Panc1 (cell line): ENCODE measurements around the gene ATRNL1. TPM values are rescaled to one million over a fixed set of nuclear protein-coding genes. Genes with fewer than 3 reads are reported as not detected.

Experiments used
- ATAC-seq: fragments of 200-7000 bp; cut with Tn5 transposase; 2 replicates; pipeline ENCODE4 v1.9.1; 2020; ENCODE audit warnings: mild to moderate bottlenecking, moderate library complexity
- BruUV-seq: library from RNA; stranded (reverse); fragments of 400-500 nt; replicated peaks from 2 replicates; lab custom pipeline; 2021; lab: Mats Ljungman, UMichigan
- CTCF ChIA-PET: fragments of 300-600 bp; sonication (Branson Sonifier 250); formaldehyde crosslinking; loops from one replicate; lab custom pipeline; 2022; ENCODE audit warnings: antibody characterized with exemption; lab: Charles Lee
- POLR2A ChIA-PET: fragments of 300-600 bp; sonication (Branson Sonifier 250); formaldehyde crosslinking; loops from one replicate; lab custom pipeline; 2022; ENCODE audit warnings: antibody characterized with exemption; lab: Charles Lee
- DNase-seq: peaks from one replicate; pipeline ENCODE4 v3.0.0-alpha.2; 2010; ENCODE audit warnings: low read depth, low spot score
- H3K27ac ChIP-seq: 2 replicates; pipeline ENCODE4 v1.5.1; 2011; ENCODE audit warnings: mild to moderate bottlenecking, low read length, inconsistent platforms
- H3K27me3 ChIP-seq: fragments of 200-500 bp; sonication (Bioruptor generic); 2 replicates; pipeline ENCODE4 v1.6.0; 2014; ENCODE audit warnings: low read length, inconsistent platforms; ENCODE audit not compliant: control insufficient read depth, insufficient read depth
- H3K36me3 ChIP-seq: fragments of 200-500 bp; sonication (Bioruptor generic); 2 replicates; pipeline ENCODE4 v1.5.1; 2014; ENCODE audit warnings: inconsistent platforms, mild to moderate bottlenecking, low read length, moderate library complexity; ENCODE audit not compliant: control insufficient read depth, insufficient read depth
- H3K4me1 ChIP-seq: 2 replicates; pipeline ENCODE4 v1.5.1; 2011; ENCODE audit warnings: inconsistent platforms, mild to moderate bottlenecking, low read length, moderate library complexity; ENCODE audit not compliant: control insufficient read depth, insufficient read depth
- H3K4me3 ChIP-seq, 2 experiments: 2 replicates each; pipeline ENCODE4 v1.5.1; 2011 to 2012; ENCODE audit warnings: low read depth in 2 of 2, low read length in 2 of 2, mild to moderate bottlenecking in 2 of 2, inconsistent platforms in 1 of 2, moderate library complexity in 1 of 2
- H3K9me3 ChIP-seq: fragments of 200-500 bp; sonication (Bioruptor generic); 2 replicates; pipeline ENCODE4 v1.5.1; 2014; ENCODE audit warnings: low read depth, mild to moderate bottlenecking, inconsistent platforms, low read length, moderate library complexity; ENCODE audit not compliant: control insufficient read depth, insufficient read depth
- POLR2AphosphoS5 ChIP-seq: IDR thresholded peaks from 2 replicates; pipeline ENCODE4 v1.6.1; 2012; ENCODE audit warnings: mild to moderate bottlenecking, low read depth, low read length, moderate library complexity
- SIN3A ChIP-seq: IDR thresholded peaks from 2 replicates; pipeline ENCODE4 v1.6.1; 2012; ENCODE audit warnings: low read depth, mild to moderate bottlenecking, low read length, moderate library complexity, borderline replicate concordance; ENCODE audit not compliant: insufficient read depth
- TCF7L2 ChIP-seq: IDR thresholded peaks from 2 replicates; pipeline ENCODE4 v1.6.1; 2011; ENCODE audit warnings: mild to moderate bottlenecking, low read depth, low read length, inconsistent platforms
- in situ Hi-C: cut with HindIII; loops from 2 replicates; pipeline ENCODE4 v1.10.0; 2016; ENCODE audit warnings: low sequenced_read_pairs, low pct_unique_long_range_greater_than_20kb
- intact Hi-C: fragments of 100-400 bp; cut with micrococcal nuclease; formaldehyde crosslinking; loops from one replicate; pipeline ENCODE4 v1.10.0; 2022; ENCODE audit not compliant: unreplicated experiment
- total RNA-seq: library from RNA; stranded (reverse); gene quantifications from one replicate; pipeline ENCODE4 v1.2.1, GENCODE V29; 2021; ENCODE audit not compliant: unreplicated experiment
- TF ChIP-seq, protein P1 (sequence below), 2 experiments: IDR thresholded peaks; 2 replicates each; pipeline ENCODE4 v1.6.1; 2011 to 2012; ENCODE audit warnings: low read depth in 2 of 2, control low read depth in 1 of 2, low read length in 1 of 2, mild to moderate bottlenecking in 1 of 2, moderate library complexity in 1 of 2; ENCODE audit not compliant: insufficient read depth in 1 of 2
- TF ChIP-seq, protein P2 (sequence below): fragments of 450-650 bp; IDR thresholded peaks from 2 replicates; pipeline ENCODE4 v1.5.1; 2017; ENCODE audit warnings: mild to moderate bottlenecking

Gene ATRNL1
- total RNA-seq, 1 experiment from 2014 or later: 17.1 TPM

DNA sequence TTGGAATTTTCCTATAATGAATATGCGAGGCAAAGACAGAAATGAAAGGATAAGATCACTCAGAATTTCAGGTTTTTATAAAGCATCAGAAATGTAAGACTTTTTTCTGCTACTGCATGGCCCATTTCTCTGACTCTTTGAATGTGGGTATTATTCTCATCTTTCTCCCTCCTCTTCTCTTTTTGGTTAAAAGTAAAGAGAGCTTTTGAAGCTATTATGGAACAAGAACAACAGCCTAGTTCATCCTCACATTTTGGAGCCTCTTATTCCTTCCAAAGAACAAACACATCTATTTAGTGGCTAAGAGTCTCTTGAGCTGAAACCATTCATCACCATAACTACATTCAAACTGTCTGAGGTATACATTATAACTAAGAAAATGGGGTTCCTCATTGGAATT, 19.4 kb upstream of the ATRNL1 start:
- no peak overlapping the region for H3K4me3 ChIP-seq
- H3K27ac ChIP-seq: no peak overlapping the region
- ChIA-PET CTCF (no interaction called here), POLR2A (no interaction called here)
- no peaks in the 10 kb centered on the region for H3K4me1 ChIP-seq
- intact Hi-C loops: no loop called here
- H3K36me3 ChIP-seq: no peaks in the 10 kb centered on the region
- ATAC-seq (no peak), DNase-seq (no peak)
- no TSS peak for BruUV-seq
- H3K9me3 ChIP-seq: no peaks in the 10 kb centered on the region
- TF ChIP-seq, protein P1, sequence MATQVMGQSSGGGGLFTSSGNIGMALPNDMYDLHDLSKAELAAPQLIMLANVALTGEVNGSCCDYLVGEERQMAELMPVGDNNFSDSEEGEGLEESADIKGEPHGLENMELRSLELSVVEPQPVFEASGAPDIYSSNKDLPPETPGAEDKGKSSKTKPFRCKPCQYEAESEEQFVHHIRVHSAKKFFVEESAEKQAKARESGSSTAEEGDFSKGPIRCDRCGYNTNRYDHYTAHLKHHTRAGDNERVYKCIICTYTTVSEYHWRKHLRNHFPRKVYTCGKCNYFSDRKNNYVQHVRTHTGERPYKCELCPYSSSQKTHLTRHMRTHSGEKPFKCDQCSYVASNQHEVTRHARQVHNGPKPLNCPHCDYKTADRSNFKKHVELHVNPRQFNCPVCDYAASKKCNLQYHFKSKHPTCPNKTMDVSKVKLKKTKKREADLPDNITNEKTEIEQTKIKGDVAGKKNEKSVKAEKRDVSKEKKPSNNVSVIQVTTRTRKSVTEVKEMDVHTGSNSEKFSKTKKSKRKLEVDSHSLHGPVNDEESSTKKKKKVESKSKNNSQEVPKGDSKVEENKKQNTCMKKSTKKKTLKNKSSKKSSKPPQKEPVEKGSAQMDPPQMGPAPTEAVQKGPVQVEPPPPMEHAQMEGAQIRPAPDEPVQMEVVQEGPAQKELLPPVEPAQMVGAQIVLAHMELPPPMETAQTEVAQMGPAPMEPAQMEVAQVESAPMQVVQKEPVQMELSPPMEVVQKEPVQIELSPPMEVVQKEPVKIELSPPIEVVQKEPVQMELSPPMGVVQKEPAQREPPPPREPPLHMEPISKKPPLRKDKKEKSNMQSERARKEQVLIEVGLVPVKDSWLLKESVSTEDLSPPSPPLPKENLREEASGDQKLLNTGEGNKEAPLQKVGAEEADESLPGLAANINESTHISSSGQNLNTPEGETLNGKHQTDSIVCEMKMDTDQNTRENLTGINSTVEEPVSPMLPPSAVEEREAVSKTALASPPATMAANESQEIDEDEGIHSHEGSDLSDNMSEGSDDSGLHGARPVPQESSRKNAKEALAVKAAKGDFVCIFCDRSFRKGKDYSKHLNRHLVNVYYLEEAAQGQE (IDR thresholded peaks at IDR 0.05; ENCODE audit: insufficient read depth in 1 of 2, low read depth in 2 of 2, low read length in 1 of 2): no peak
- TF ChIP-seq, protein P2, sequence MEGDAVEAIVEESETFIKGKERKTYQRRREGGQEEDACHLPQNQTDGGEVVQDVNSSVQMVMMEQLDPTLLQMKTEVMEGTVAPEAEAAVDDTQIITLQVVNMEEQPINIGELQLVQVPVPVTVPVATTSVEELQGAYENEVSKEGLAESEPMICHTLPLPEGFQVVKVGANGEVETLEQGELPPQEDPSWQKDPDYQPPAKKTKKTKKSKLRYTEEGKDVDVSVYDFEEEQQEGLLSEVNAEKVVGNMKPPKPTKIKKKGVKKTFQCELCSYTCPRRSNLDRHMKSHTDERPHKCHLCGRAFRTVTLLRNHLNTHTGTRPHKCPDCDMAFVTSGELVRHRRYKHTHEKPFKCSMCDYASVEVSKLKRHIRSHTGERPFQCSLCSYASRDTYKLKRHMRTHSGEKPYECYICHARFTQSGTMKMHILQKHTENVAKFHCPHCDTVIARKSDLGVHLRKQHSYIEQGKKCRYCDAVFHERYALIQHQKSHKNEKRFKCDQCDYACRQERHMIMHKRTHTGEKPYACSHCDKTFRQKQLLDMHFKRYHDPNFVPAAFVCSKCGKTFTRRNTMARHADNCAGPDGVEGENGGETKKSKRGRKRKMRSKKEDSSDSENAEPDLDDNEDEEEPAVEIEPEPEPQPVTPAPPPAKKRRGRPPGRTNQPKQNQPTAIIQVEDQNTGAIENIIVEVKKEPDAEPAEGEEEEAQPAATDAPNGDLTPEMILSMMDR: no peak
- TF ChIP-seq POLR2AphosphoS5: no peak
- no peak for TF ChIP-seq SIN3A
- H3K27me3 ChIP-seq: peaks cover 11% of the 10 kb centered on the region
- in situ Hi-C loops: no loop called here

- intact Hi-C loops: no loop called here
- no peaks in the 10 kb centered on the region for H3K36me3 ChIP-seq
- ChIA-PET CTCF (no interaction called here), POLR2A (no interaction called here)
- H3K4me3 ChIP-seq: no peak overlapping the region
- H3K27ac ChIP-seq: no peak overlapping the region
- H3K9me3 ChIP-seq: no peaks in the 10 kb centered on the region
- peaks cover 2% of the 10 kb centered on the region; the same call in 1 of the 2 replicates for H3K27me3 ChIP-seq
- ATAC-seq: no peak
- BruUV-seq: no TSS peak
- no peaks in the 10 kb centered on the region for H3K4me1 ChIP-seq
- TF ChIP-seq, protein P1 (IDR thresholded peaks at IDR 0.05; ENCODE audit: insufficient read depth in 1 of 2, low read depth in 2 of 2, low read length in 1 of 2): no peak
- TF ChIP-seq POLR2AphosphoS5 (no peak), SIN3A (no peak), TCF7L2 (no peak)
- TF ChIP-seq, protein P2: no peak
- DNase-seq: no peak
- in situ Hi-C loops: no loop called here
Measured at GRCh38 chr10:115082506-115082905, 10.7 kb upstream of the ATRNL1 start.
